AG20443 (cell line): ENCODE results near the gene FASTK.
A peak's percentile ranks its signal among the peaks of the same experiment; 100 is the strongest.
"Not testable (repeated sequence)": the region's sequence is repeated elsewhere in the genome, so short reads cannot be mapped to it uniquely, and the experiment has no call there.

Source experiments
- DNase-seq: peaks from one replicate; pipeline ENCODE4 v3.0.0; 2012; ENCODE audit warnings: low spot score, mixed read lengths

FASTK gene

GRCh38 chr7:151046603-151047573 lies 33.7 kb downstream of the FASTK start:
- DNase-seq, result peak; percentile 49

- DNase-seq, result no peak
These were observed 34.6 kb downstream of the FASTK start for GRCh38 chr7:151045967-151046366.

GRCh38 chr7:151045262-151045661 lies 35.3 kb downstream of the FASTK start:
- no peak for DNase-seq

GRCh38 chr7:151043959-151044358 lies 36.6 kb downstream of the FASTK start:
- DNase-seq, result no peak

GRCh38 chr7:151043449-151043848 lies 37.2 kb downstream of the FASTK start:
- not testable (repeated sequence) for DNase-seq

GRCh38 chr7:151040616-151041375 lies 39.8 kb downstream of the FASTK start:
- no peak for DNase-seq

GRCh38 chr7:151039850-151040548 lies 40.6 kb downstream of the FASTK start:
- no peak for DNase-seq

- peak; percentile 81 for DNase-seq
These were observed 41.4 kb downstream of the FASTK start for GRCh38 chr7:151038951-151039849.

- no peak for DNase-seq
These were observed 44.7 kb downstream of the FASTK start for GRCh38 chr7:151035902-151036301.

GRCh38 chr7:151035026-151035717 lies 45.4 kb downstream of the FASTK start:
- DNase-seq, result no peak

- DNase-seq, result no peak
These were observed 46.1 kb downstream of the FASTK start for GRCh38 chr7:151034312-151035025.

GRCh38 chr7:151033864-151034249 lies 46.8 kb downstream of the FASTK start:
- no peak for DNase-seq

GRCh38 chr7:151032936-151033863 lies 47.4 kb downstream of the FASTK start:
- no peak for DNase-seq

GRCh38 chr7:151031011-151031410 lies 49.6 kb downstream of the FASTK start:
- no peak for DNase-seq

GRCh38 chr7:151028948-151029501 lies 51.6 kb downstream of the FASTK start:
- no peak for DNase-seq

GRCh38 chr7:151028131-151028947 lies 52.3 kb downstream of the FASTK start, which contains the start of gene ABCB8:
Gene ABCB8 (plus strand): TSS chr7:151028450. CDS start chr7:151028516, 66 bp downstream.
- peak; percentile 99 for DNase-seq

GRCh38 chr7:151027728-151028130 lies 52.9 kb downstream of the FASTK start:
- not testable (repeated sequence) for DNase-seq
